ENCODE measurements around the gene PRR9.

Gene PRR9

GRCh38 chr1:153213519-153213918 lies 3.9 kb upstream of the PRR9 start:
- no peak for DNase-seq (ENCODE audit: low spot score)
- no peak for TF ChIP-seq CTCF (IDR thresholded peaks at IDR 0.05; ENCODE audit: extremely low read depth, missing control alignments)

GRCh38 chr1:153217744-153218416 lies 496 bp downstream of the PRR9 start:
- no peak for DNase-seq (ENCODE audit: low spot score)
- TF ChIP-seq CTCF (IDR thresholded peaks at IDR 0.05; ENCODE audit: extremely low read depth, missing control alignments), result no peak

GRCh38 chr1:153220606-153221303 lies 3.4 kb downstream of the PRR9 start:
- no peak for DNase-seq (ENCODE audit: low spot score)
- no peak for TF ChIP-seq CTCF (IDR thresholded peaks at IDR 0.05; ENCODE audit: extremely low read depth, missing control alignments)

GRCh38 chr1:153223040-153223891 lies 5.9 kb downstream of the PRR9 start:
- DNase-seq (ENCODE audit: low spot score), result peak; percentile 25
- peak; percentile 48 for TF ChIP-seq CTCF (IDR thresholded peaks at IDR 0.05; ENCODE audit: extremely low read depth, missing control alignments)

- no peak for TF ChIP-seq CTCF (IDR thresholded peaks at IDR 0.05; ENCODE audit: extremely low read depth, missing control alignments)
- no peak for DNase-seq (ENCODE audit: low spot score)
Measured at GRCh38 chr1:153227810-153228209, 10.4 kb downstream of the PRR9 start.

GRCh38 chr1:153228491-153228890 lies 11.1 kb downstream of the PRR9 start:
- no peak for DNase-seq (ENCODE audit: low spot score)
- TF ChIP-seq CTCF (IDR thresholded peaks at IDR 0.05; ENCODE audit: extremely low read depth, missing control alignments), result no peak

All from GM20000 (cell line).